NT2/D1 (cell line): ENCODE data around the gene PHAX.
A peak's percentile ranks its signal among the peaks of the same experiment; 100 is the strongest.
"Not testable (repeated sequence)": the region's sequence is repeated elsewhere in the genome, so short reads cannot be mapped to it uniquely, and the experiment has no call there.

Source experiments
- DNase-seq: peaks from one replicate; pipeline ENCODE4 v3.0.0-alpha.2; 2011; ENCODE audit warnings: low read depth, low spot score
- H3K27me3 ChIP-seq: 2 replicates; pipeline ENCODE4 v1.6.0; 2011; ENCODE audit warnings: mild to moderate bottlenecking; ENCODE audit not compliant: insufficient read length, insufficient read depth
- H3K36me3 ChIP-seq: 2 replicates; pipeline ENCODE4 v1.6.1; 2011; ENCODE audit warnings: mild to moderate bottlenecking, low read length, mixed read lengths; ENCODE audit not compliant: insufficient read depth, insufficient read length
- H3K4me1 ChIP-seq: 2 replicates; pipeline ENCODE4 v1.5.1; 2011; ENCODE audit not compliant: insufficient read depth, insufficient read length
- H3K4me3 ChIP-seq: 2 replicates; pipeline ENCODE4 v1.5.1; 2011; ENCODE audit warnings: low read depth; ENCODE audit not compliant: insufficient read length
- H3K9ac ChIP-seq: 2 replicates; pipeline ENCODE4 v1.6.0; 2011; ENCODE audit warnings: low read depth; ENCODE audit not compliant: insufficient read length
- H3K9me3 ChIP-seq: 2 replicates; pipeline ENCODE4 v1.5.1; 2011; ENCODE audit warnings: mild to moderate bottlenecking, low read length; ENCODE audit not compliant: insufficient read depth
- SUZ12 ChIP-seq: IDR thresholded peaks from 2 replicates; pipeline ENCODE4 v1.6.1; 2011; ENCODE audit not compliant: insufficient read length, insufficient read depth; ENCODE audit errors: extremely low read depth
- YY1 ChIP-seq: IDR thresholded peaks from 2 replicates; pipeline ENCODE4 v1.6.1; 2011; ENCODE audit not compliant: insufficient read length, insufficient read depth
- ZNF274 ChIP-seq: IDR thresholded peaks from 2 replicates; pipeline ENCODE4 v1.6.1; 2011; ENCODE audit warnings: mild to moderate bottlenecking, low read depth, low read length

Gene PHAX

DNA sequence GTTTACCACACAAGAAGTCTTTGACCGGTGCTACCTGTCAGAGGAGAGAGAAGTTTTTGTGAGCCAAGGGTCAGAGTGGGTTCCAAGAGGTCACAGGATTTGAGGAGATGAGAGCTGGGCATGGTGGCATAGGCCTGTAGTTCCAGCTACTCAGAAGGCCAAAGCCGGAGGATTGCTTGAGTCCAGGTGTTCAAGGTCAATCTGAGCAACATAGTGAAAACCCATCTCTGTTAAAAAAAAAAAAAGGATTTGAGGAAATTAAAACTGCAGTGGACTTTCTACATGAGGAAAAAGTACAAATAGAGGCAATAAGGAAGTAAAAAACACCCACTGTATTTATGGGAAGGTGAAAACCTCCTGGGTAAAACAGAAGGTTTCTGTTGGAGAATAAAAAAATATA lies 63.8 kb downstream of the PHAX start:
- Histone ChIP-seq H3K36me3 (no peaks in the 10 kb centered on the region), H3K27me3 (no peaks in the 10 kb centered on the region), H3K9ac (no peak overlapping the region), H3K4me1 (no peaks in the 10 kb centered on the region), H3K9me3 (no peaks in the 10 kb centered on the region), H3K4me3 (no peak overlapping the region)
- no peak for DNase-seq
- no peak for TF ChIP-seq SUZ12
- no peak for TF ChIP-seq YY1
- TF ChIP-seq ZNF274 = no peak

DNA sequence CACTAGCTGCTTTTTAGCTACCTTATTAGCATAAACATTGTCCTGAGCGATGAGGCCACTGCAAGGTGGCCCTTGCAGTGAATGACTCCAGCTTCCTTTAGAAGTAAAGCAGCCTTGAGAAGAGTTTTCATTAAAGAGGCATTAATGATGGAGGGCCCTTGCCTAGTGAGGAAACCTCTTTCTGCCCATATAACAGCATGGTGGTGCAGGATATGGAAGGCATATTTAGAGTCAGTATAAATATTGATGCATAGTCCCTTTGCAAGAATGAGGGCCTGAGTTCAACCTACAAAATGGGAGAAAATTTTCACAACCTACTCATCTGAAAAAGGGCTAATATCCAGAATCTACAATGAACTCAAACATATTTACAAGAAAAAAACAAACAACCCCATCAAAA lies 69.4 kb downstream of the PHAX start:
- DNase-seq, H3K9me3 ChIP-seq, H3K9ac ChIP-seq, H3K4me3 ChIP-seq, H3K27me3 ChIP-seq, H3K4me1 ChIP-seq, H3K36me3 ChIP-seq: not testable (repeated sequence)

DNA sequence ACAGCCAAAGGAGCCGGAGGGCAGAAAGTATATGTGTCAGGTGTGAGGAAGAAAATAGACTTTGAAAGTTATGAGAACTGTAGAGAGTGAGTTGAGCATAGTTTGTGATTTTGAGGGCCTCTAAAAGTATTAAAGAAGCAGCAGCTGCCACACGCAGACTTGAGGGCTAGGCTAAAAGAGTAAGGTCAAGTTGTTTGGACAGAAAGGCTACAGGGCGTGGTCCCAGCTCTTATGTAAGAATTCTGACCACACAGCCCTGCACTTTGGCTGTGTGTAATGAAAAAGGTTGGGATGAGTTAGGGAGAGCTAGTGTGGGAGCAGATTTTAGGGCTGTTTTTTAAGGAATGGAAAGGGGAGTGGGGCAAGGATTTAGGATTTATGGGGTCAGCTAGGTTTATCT lies 70.9 kb downstream of the PHAX start:
- H3K4me1 ChIP-seq, H3K27me3 ChIP-seq, H3K9me3 ChIP-seq, H3K4me3 ChIP-seq, H3K36me3 ChIP-seq, H3K9ac ChIP-seq, DNase-seq: not testable (repeated sequence)

DNA sequence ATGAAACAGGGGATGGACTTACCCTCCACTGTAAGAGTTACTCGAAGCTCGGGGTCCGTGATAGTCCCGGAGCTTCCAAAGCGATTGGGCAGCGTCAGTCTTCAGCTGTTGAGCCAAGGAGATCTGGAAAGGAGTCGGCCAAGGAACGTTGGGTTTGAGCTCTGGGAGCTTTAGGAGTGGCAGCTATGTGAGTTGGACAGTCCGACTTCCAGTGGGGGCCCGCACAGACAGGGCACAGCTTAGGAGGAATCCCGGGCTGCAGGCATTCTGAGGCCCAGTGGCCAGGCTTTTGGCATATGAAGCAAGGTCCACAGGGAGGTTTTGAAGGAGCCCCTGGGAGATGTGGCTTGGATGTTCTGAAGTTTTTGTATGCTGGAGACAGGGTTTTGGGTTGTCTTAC lies 72.7 kb downstream of the PHAX start:
- no peak overlapping the region for H3K9ac ChIP-seq
- H3K27me3 ChIP-seq = no peaks in the 10 kb centered on the region
- DNase-seq = no peak
- no peaks in the 10 kb centered on the region for H3K36me3 ChIP-seq
- H3K9me3 ChIP-seq = no peaks in the 10 kb centered on the region
- H3K4me1 ChIP-seq = peaks cover 2% of the 10 kb centered on the region
- TF ChIP-seq YY1 = no peak
- no peak for TF ChIP-seq SUZ12
- TF ChIP-seq ZNF274 = no peak
- no peak overlapping the region for H3K4me3 ChIP-seq

- no peak for TF ChIP-seq YY1
- no peak for TF ChIP-seq ZNF274
- TF ChIP-seq SUZ12 = no peak
- H3K9me3 ChIP-seq = no peaks in the 10 kb centered on the region
- DNase-seq = no peak
- H3K9ac ChIP-seq = no peak overlapping the region
- no peaks in the 10 kb centered on the region for H3K36me3 ChIP-seq
- peaks cover 2% of the 10 kb centered on the region for H3K4me1 ChIP-seq
- H3K4me3 ChIP-seq = no peak overlapping the region
- no peaks in the 10 kb centered on the region for H3K27me3 ChIP-seq
These were observed 73.4 kb downstream of the PHAX start for GRCh38 chr5:126674145-126674544.

DNA sequence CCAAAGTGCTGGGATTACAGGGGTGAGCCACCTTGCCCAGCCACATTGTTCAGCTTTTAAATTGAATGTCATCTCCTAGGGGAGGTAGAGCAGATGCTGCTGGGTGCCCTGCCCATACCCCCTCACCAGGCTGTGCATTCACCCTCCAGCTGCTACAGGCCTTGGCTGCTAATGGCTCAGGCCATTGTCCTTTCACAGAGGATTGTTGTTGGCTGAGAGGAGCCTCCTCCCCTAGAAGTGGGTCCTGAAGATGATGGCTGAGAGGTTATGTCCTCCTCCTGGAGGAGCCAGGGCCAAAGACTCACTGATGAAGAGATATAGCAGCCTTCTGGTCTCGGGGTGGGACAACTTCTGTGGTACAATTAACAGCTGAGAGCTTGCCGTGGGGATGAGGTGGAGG lies 74.6 kb downstream of the PHAX start:
- H3K27me3 ChIP-seq = no peaks in the 10 kb centered on the region
- H3K9ac ChIP-seq = no peak overlapping the region
- H3K9me3 ChIP-seq = no peaks in the 10 kb centered on the region
- H3K36me3 ChIP-seq = no peaks in the 10 kb centered on the region
- H3K4me1 ChIP-seq = peaks cover 3% of the 10 kb centered on the region
- no peak overlapping the region for H3K4me3 ChIP-seq
- no peak for DNase-seq
- TF ChIP-seq ZNF274 (no peak), SUZ12 (no peak), YY1 (no peak)

- TF ChIP-seq ZNF274 = no peak
- TF ChIP-seq YY1 = no peak
- TF ChIP-seq SUZ12 = no peak
- peak; percentile 46 for DNase-seq
- H3K9ac ChIP-seq = no peak overlapping the region
- H3K4me1 ChIP-seq = peaks cover 3% of the 10 kb centered on the region
- no peaks in the 10 kb centered on the region for H3K9me3 ChIP-seq
- no peaks in the 10 kb centered on the region for H3K27me3 ChIP-seq
- no peak overlapping the region for H3K4me3 ChIP-seq
- no peaks in the 10 kb centered on the region for H3K36me3 ChIP-seq
These were observed 75.5 kb downstream of the PHAX start for GRCh38 chr5:126676195-126676624.
